GM12878 (cell line): Measurements from ENCODE around the gene COX6A2.

ENCODE experiments used
- MXI1 ChIP-seq: fragments of 150-350 bp; IDR thresholded peaks from 2 replicates; pipeline ENCODE4 v1.6.1; 2011; ENCODE audit warnings: low read depth, mild to moderate bottlenecking, inconsistent platforms, low read length, improper control_type of control experiment
- POLR2A ChIP-seq: IDR thresholded peaks from 2 replicates; pipeline ENCODE4 v1.6.1; 2011; ENCODE audit warnings: low read depth, mild to moderate bottlenecking, low read length
- SIN3A ChIP-seq: IDR thresholded peaks from 2 replicates; pipeline ENCODE4 v1.6.1; 2012; ENCODE audit warnings: low read depth, low read length, improper control_type of control experiment
- STAT3 ChIP-seq: IDR thresholded peaks from 2 replicates; pipeline ENCODE4 v1.6.1; 2011; ENCODE audit warnings: low read depth, low read length, improper control_type of control experiment
- TAF1 ChIP-seq: IDR thresholded peaks from 2 replicates; pipeline ENCODE4 v1.6.1; 2011; ENCODE audit warnings: mild to moderate bottlenecking, low read depth, low read length, borderline replicate concordance
- TBL1XR1 ChIP-seq: IDR thresholded peaks from 2 replicates; pipeline ENCODE4 v1.6.1; 2012; ENCODE audit warnings: low read depth, low read length, improper control_type of control experiment
- YY1 ChIP-seq: IDR thresholded peaks from 2 replicates; pipeline ENCODE4 v1.6.1; 2011; ENCODE audit warnings: low read depth, mild to moderate bottlenecking, low read length
- TF ChIP-seq, protein P1 (sequence below): fragments of 450-650 bp; formaldehyde crosslinking; IDR thresholded peaks from 2 replicates; pipeline ENCODE4 v1.4.0; 2022; ENCODE audit warnings: mild to moderate bottlenecking, moderate library complexity
- TF ChIP-seq, protein P2 (sequence below): IDR thresholded peaks from 2 replicates; pipeline ENCODE4 v1.6.1; 2011; ENCODE audit warnings: borderline replicate concordance, low read depth, mild to moderate bottlenecking, moderate library complexity, mixed read lengths, low read length; ENCODE audit not compliant: insufficient read depth; ENCODE audit errors: extremely low read length
- TF ChIP-seq, protein P3 (sequence below), 3 experiments: IDR thresholded peaks in 2 of 3; conservative IDR thresholded peaks in 1 of 3; 2 replicates each; pipeline ENCODE4 v1.5.1; 2011; ENCODE audit warnings: low read depth in 3 of 3, low read length in 3 of 3, mild to moderate bottlenecking in 3 of 3, control low read depth in 2 of 3, moderate library complexity in 2 of 3, inconsistent platforms in 1 of 3, mixed read lengths in 1 of 3; ENCODE audit not compliant: control insufficient read depth in 2 of 3, insufficient read depth in 1 of 3; ENCODE audit errors: extremely low read depth in 1 of 3

DNA sequence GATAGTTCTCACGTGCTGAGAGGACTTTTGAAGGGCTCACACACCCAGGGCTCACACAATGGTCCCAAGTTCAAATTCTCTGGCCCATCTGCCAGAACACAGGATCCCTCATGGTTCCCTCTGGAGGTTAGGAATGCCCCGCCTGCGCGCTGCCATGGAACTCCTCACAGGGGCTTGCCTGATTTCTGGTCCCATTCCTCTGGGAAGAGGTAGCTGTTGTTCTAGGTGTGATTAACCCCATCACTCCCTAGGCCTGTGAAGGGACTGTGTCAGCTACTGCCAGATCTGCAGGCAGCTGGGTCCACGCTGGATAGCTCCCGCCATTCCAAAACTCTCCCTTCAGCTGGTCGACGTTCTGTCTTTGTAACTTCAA lies 28.8 kb upstream of the COX6A2 start:
- TF ChIP-seq, protein P1, sequence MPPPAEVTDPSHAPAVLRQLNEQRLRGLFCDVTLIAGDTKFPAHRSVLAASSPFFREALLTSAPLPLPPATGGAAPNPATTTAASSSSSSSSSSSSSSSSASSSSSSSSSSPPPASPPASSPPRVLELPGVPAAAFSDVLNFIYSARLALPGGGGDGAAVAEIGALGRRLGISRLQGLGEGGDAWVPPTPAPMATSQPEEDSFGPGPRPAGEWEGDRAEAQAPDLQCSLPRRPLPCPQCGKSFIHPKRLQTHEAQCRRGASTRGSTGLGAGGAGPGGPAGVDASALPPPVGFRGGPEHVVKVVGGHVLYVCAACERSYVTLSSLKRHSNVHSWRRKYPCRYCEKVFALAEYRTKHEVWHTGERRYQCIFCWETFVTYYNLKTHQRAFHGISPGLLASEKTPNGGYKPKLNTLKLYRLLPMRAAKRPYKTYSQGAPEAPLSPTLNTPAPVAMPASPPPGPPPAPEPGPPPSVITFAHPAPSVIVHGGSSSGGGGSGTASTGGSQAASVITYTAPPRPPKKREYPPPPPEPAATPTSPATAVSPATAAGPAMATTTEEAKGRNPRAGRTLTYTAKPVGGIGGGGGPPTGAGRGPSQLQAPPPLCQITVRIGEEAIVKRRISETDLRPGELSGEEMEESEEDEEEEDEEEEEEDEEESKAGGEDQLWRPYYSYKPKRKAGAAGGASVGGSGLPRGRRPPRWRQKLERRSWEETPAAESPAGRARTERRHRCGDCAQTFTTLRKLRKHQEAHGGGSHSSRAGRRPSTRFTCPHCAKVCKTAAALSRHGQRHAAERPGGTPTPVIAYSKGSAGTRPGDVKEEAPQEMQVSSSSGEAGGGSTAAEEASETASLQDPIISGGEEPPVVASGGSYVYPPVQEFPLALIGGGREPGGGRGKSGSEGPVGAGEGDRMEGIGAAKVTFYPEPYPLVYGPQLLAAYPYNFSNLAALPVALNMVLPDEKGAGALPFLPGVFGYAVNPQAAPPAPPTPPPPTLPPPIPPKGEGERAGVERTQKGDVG (CRISPR knock-in tag), result no peak
- TF ChIP-seq MXI1 (no peak), SIN3A (no peak), YY1 (no peak), TAF1 (no peak), STAT3 (no peak), POLR2A (no peak), TBL1XR1 (no peak)
- TF ChIP-seq, protein P2, sequence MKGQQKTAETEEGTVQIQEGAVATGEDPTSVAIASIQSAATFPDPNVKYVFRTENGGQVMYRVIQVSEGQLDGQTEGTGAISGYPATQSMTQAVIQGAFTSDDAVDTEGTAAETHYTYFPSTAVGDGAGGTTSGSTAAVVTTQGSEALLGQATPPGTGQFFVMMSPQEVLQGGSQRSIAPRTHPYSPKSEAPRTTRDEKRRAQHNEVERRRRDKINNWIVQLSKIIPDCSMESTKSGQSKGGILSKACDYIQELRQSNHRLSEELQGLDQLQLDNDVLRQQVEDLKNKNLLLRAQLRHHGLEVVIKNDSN, result no peak
- TF ChIP-seq, protein P3, sequence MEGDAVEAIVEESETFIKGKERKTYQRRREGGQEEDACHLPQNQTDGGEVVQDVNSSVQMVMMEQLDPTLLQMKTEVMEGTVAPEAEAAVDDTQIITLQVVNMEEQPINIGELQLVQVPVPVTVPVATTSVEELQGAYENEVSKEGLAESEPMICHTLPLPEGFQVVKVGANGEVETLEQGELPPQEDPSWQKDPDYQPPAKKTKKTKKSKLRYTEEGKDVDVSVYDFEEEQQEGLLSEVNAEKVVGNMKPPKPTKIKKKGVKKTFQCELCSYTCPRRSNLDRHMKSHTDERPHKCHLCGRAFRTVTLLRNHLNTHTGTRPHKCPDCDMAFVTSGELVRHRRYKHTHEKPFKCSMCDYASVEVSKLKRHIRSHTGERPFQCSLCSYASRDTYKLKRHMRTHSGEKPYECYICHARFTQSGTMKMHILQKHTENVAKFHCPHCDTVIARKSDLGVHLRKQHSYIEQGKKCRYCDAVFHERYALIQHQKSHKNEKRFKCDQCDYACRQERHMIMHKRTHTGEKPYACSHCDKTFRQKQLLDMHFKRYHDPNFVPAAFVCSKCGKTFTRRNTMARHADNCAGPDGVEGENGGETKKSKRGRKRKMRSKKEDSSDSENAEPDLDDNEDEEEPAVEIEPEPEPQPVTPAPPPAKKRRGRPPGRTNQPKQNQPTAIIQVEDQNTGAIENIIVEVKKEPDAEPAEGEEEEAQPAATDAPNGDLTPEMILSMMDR (IDR thresholded peaks at IDR 0.05 in 2 of 3, conservative IDR thresholded peaks at IDR 0.05 in 1 of 3; ENCODE audit: control insufficient read depth in 2 of 3, extremely low read depth in 1 of 3, insufficient read depth in 1 of 3, low read depth in 3 of 3, low read length in 3 of 3), result no peak
